Occipital lobe (tissue), 3 donors: ENCODE data around the gene SMARCA4. TPM values are rescaled to one million over a fixed set of nuclear protein-coding genes. Genes with fewer than 3 reads are reported as not detected.
"Not testable (repeated sequence)": the region's sequence is repeated elsewhere in the genome, so short reads cannot be mapped to it uniquely, and the experiment has no call there.

Source experiments
- DNase-seq: peaks from one replicate; lab custom pipeline; 2025; lab: John Stamatoyannopoulos, UW
- small RNA-seq: library from RNA; depleted of rRNA; stranded (forward); fragments of <200 nt; gene quantifications from one replicate; pipeline ENCODE3, GENCODE V24; 2014
- total RNA-seq: library from RNA; depleted of rRNA; stranded (reverse); fragments of >200 nt; gene quantifications from one replicate; pipeline ENCODE4 v1.2.3, GENCODE V29; 2014

SMARCA4 gene
- total RNA-seq, 1 donor from 2014 or later: 84.4 TPM

- DNase-seq: no peak
Observed at GRCh38 chr19:11098327-11098726, 137.5 kb downstream of the SMARCA4 start.

GRCh38 chr19:11098861-11099260, 138.0 kb downstream of the SMARCA4 start:
- DNase-seq: no peak

GRCh38 chr19:11100049-11100448, 139.2 kb downstream of the SMARCA4 start:
- DNase-seq: no peak

- DNase-seq: no peak
Observed at GRCh38 chr19:11101057-11101456, 140.2 kb downstream of the SMARCA4 start.

DNA sequence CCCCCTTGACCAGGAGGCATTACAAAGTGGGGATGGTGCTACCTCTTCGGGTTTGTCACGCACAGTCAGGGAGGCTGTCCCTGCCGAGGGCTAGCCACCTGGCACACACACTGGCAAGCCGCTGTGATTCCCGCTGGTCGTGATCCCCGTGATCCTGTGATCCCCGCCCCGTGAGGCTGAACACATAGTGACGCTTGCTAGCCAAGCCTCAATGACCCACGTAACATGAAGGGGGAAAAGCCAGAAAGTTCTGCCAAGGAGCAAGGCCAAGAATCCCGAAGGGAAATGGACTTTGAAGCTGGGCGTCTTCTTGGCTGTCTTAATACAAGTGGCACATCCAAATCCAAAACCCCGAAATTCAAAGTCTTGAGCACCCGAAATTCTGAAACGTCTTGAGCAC, 142.1 kb downstream of the SMARCA4 start:
- DNase-seq: no peak

- not testable (repeated sequence) for DNase-seq
Observed at GRCh38 chr19:11103667-11104066, 142.8 kb downstream of the SMARCA4 start.

GRCh38 chr19:11105014-11105636, 144.3 kb downstream of the SMARCA4 start:
- DNase-seq: no peak

- DNase-seq: no peak
Observed at GRCh38 chr19:11106477-11106876, 145.6 kb downstream of the SMARCA4 start.

GRCh38 chr19:11108746-11109145, 147.9 kb downstream of the SMARCA4 start:
- no peak for DNase-seq

DNA sequence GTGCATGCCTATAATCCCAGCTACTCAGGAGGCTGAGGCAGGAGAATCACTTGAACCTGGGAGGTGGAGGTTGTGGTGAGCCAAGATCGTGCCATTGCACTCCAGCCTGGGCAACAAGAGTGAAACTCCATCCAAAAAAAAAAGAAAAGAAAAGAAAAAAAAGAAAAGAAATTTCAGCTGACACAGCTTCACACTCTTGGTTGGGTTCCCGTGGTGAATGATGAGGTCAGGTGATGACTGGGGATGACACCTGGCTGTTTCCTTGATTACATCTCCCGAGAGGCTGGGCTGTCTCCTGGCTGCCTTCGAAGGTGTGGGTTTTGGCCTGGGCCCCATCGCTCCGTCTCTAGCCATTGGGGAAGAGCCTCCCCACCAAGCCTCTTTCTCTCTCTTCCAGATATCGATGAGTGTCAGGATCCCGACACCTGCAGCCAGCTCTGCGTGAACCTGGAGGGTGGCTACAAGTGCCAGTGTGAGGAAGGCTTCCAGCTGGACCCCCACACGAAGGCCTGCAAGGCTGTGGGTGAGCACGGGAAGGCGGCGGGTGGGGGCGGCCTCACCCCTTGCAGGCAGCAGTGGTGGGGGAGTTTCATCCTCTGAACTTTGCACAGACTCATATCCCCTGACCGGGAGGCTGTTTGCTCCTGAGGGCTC, 150.4 kb downstream of the SMARCA4 start:
- no peak for DNase-seq

DNA sequence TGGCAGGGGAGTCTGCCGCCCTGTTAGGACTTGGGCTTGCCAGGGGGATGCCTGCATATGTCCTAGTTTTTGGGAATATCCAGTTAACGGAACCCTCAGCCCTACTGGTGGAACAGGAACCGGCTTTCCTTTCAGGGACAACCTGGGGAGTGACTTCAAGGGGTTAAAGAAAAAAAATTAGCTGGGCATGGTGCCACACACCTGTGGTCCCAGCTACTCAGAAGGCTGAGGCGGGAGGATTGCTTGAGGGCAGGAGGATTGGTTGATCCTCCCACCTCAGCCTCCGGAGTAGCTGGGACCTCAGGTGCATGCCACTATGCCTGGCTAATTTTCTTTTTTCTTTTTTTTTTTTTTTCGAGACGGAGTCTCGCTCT, 150.9 kb downstream of the SMARCA4 start:
- no peak for DNase-seq

Small RNA genes lying within 50 kb of the gene (small RNA-seq; reads per million reads assigned to genes)
- not detected for gene RF02271
- 0.12 reads per million for gene RN7SL192P

Other genes with a start within 250 kb of the SMARCA4 start
- 34.0 TPM for gene DNM2, start 243.0 kb upstream of the SMARCA4 start, total RNA-seq
- 11.5 TPM for gene TMED1, start 124.8 kb upstream of the SMARCA4 start, total RNA-seq
- gene C19orf38, start 112.6 kb upstream of the SMARCA4 start, total RNA-seq: 0.94 TPM
- gene CARM1, start 89.5 kb upstream of the SMARCA4 start, total RNA-seq: 22.3 TPM
- 32.4 TPM for gene YIPF2, start 32.4 kb upstream of the SMARCA4 start, total RNA-seq
- gene TIMM29, start 32.2 kb upstream of the SMARCA4 start, total RNA-seq: 29.8 TPM
- 19.5 TPM for gene LDLR, start 128.4 kb downstream of the SMARCA4 start, total RNA-seq
- gene SPC24, start 194.8 kb downstream of the SMARCA4 start, total RNA-seq: 6.4 TPM
- gene KANK2, start 236.5 kb downstream of the SMARCA4 start, total RNA-seq: 10.6 TPM